B cell (primary cell): ENCODE data around the gene ATG13. TPM values are rescaled to one million over a fixed set of nuclear protein-coding genes. Genes with fewer than 3 reads are reported as not detected.

Source experiments
- ATAC-seq: fragments of 200-7000 bp; cut with Tn5 transposase; one replicate; pipeline ENCODE4 v1.10.0; 2021; ENCODE audit warnings: low read depth, mild to moderate bottlenecking, moderate number of reproducible peaks, moderate library complexity
- CTCF ChIA-PET: fragments of 350-600 bp; sonication (Branson Sonifier 250); formaldehyde crosslinking; loops from one replicate; lab custom pipeline; 2021; ENCODE audit warnings: antibody characterized with exemption, inconsistent platforms; lab: Charles Lee
- POLR2A ChIA-PET: fragments of 350-600 bp; sonication (Branson Sonifier 250); formaldehyde crosslinking; loops from one replicate; lab custom pipeline; 2021; ENCODE audit warnings: antibody characterized with exemption; lab: Charles Lee
- DNase-seq: peaks from one replicate; pipeline ENCODE4 v3.0.0; 2013
- H2AFZ ChIP-seq: 2 replicates; pipeline ENCODE4 v1.6.1; 2012; ENCODE audit warnings: mild to moderate bottlenecking, low read depth, low read length; ENCODE audit not compliant: insufficient read depth, poor library complexity, severe bottlenecking
- H3K27ac ChIP-seq, 2 donors: 1 replicate in 1 of 2; 2 replicates in 1 of 2; pipeline ENCODE4 v1.5.1; 2012 to 2013; ENCODE audit warnings: low read length in 2 of 2, mild to moderate bottlenecking in 2 of 2, moderate library complexity in 1 of 2
- H3K27me3 ChIP-seq, 4 experiments: fragments of 200-600 bp in 1 of 4; sonication (generic) in 1 of 4; replicated peaks in 1 of 4; 1 replicate in 2 of 4; 2 replicates in 2 of 4; pipeline versions ENCODE4 v1.6.1 to v1.7.0; 2013 to 2016; ENCODE audit warnings: low read length in 3 of 4, mild to moderate bottlenecking in 2 of 4, mixed read lengths in 1 of 4, moderate library complexity in 1 of 4; ENCODE audit not compliant: insufficient read depth in 4 of 4, control insufficient read depth in 3 of 4; ENCODE audit errors: control extremely low read depth in 1 of 4
- H3K36me3 ChIP-seq, 2 experiments: replicated peaks in 1 of 2; 1 replicate in 1 of 2; 2 replicates in 1 of 2; pipeline versions ENCODE4 v1.6.1 to v1.7.1; 2013; ENCODE audit warnings: low read length in 1 of 2; ENCODE audit not compliant: insufficient read depth in 2 of 2, control insufficient read depth in 1 of 2; ENCODE audit errors: control extremely low read depth in 1 of 2, extremely low read depth in 1 of 2
- H3K4me1 ChIP-seq, 2 donors: fragments of 200-600 bp in 1 of 2; sonication (generic) in 1 of 2; 1 replicate in 1 of 2; 2 replicates in 1 of 2; pipeline versions ENCODE4 v1.5.1 to v1.6.1; 2013 to 2017; ENCODE audit warnings: low read length in 2 of 2; ENCODE audit not compliant: control insufficient read depth in 2 of 2, insufficient read depth in 2 of 2
- H3K4me2 ChIP-seq: replicated peaks from 2 replicates; pipeline ENCODE3; 2012; ENCODE audit warnings: mild to moderate bottlenecking, low read depth, low read length; ENCODE audit not compliant: poor library complexity, severe bottlenecking
- H3K4me3 ChIP-seq, 5 experiments: fragments of 200-600 bp in 1 of 5; sonication (generic) in 1 of 5; 1 replicate in 3 of 5; 2 replicates in 2 of 5; pipeline versions ENCODE4 v1.5.1 to v1.7.0; 2011 to 2016; ENCODE audit warnings: low read length in 4 of 5, mild to moderate bottlenecking in 4 of 5, low read depth in 2 of 5, control low read depth in 1 of 5, moderate library complexity in 1 of 5; ENCODE audit not compliant: insufficient read depth in 1 of 5; ENCODE audit errors: control extremely low read depth in 1 of 5, extremely low read depth in 1 of 5
- H3K79me2 ChIP-seq: fragments of 200-600 bp; sonication (generic); one replicate; pipeline ENCODE4 v1.6.0; 2016; ENCODE audit warnings: low read length; ENCODE audit not compliant: control insufficient read depth, insufficient read depth
- H3K9ac ChIP-seq: fragments of 200-600 bp; sonication (generic); 2 replicates; pipeline ENCODE4 v1.6.1; 2017; ENCODE audit warnings: mild to moderate bottlenecking, low read length, moderate library complexity
- H3K9me3 ChIP-seq, 3 donors: one replicate each; pipeline versions ENCODE4 v1.6.1 to v1.7.1; 2013; ENCODE audit warnings: low read length in 2 of 3; ENCODE audit not compliant: control insufficient read depth in 2 of 3, insufficient read depth in 1 of 3; ENCODE audit errors: control extremely low read depth in 1 of 3
- H4K20me1 ChIP-seq: 2 replicates; pipeline ENCODE4 v1.6.0; 2012; ENCODE audit warnings: mild to moderate bottlenecking, low read length; ENCODE audit not compliant: insufficient read depth, control insufficient read depth, poor library complexity, severe bottlenecking
- H3K27ac Mint-ChIP-seq: one replicate; pipeline ENCODE4 v1.8.0; 2021; ENCODE audit warnings: mixed read lengths
- H3K27me3 Mint-ChIP-seq: one replicate; pipeline ENCODE4 v1.8.0; 2021; ENCODE audit warnings: mixed read lengths
- H3K4me1 Mint-ChIP-seq: one replicate; pipeline ENCODE4 v1.8.0; 2021; ENCODE audit warnings: mixed read lengths
- H3K4me3 Mint-ChIP-seq: one replicate; pipeline ENCODE4 v1.8.0; 2021; ENCODE audit warnings: mixed read lengths
- H3K9me3 Mint-ChIP-seq: one replicate; pipeline ENCODE4 v1.8.0; 2022; ENCODE audit warnings: mixed read lengths; ENCODE audit not compliant: insufficient read depth
- EZH2 ChIP-seq: IDR thresholded peaks from 2 replicates; pipeline ENCODE4 v1.6.1; 2012; ENCODE audit warnings: borderline replicate concordance, low read depth, mild to moderate bottlenecking, moderate library complexity, low read length; ENCODE audit not compliant: insufficient read depth, poor library complexity, severe bottlenecking
- WGBS: methylation state at CpG from one replicate; pipeline ENCODE4 v1.1.5; 2013; ENCODE audit warnings: missing lambda C conversion rate; ENCODE audit not compliant: insufficient coverage; 5-methylcytosine and 5-hydroxymethylcytosine counted together
- intact Hi-C: fragments of 100-400 bp; cut with micrococcal nuclease; formaldehyde crosslinking; loops from one replicate; pipeline ENCODE4 v1.10.0; 2022
- polyA plus RNA-seq: library from polyadenylated mRNA; depleted of rRNA; stranded (reverse); fragments of >200 nt; gene quantifications from 2 replicates; pipeline ENCODE4 v1.2.3, GENCODE V29; 2012
- total RNA-seq, 2 donors: library from RNA; stranded (reverse); fragments of 120-200 nt in 1 of 2; gene quantifications; 1 replicate in 1 of 2; 2 replicates in 1 of 2; pipeline versions ENCODE4 v1.2.3 to v1.2.4, GENCODE V29; 2013 to 2022
- TF ChIP-seq, protein P1 (sequence below): fragments of 200-600 bp; IDR thresholded peaks from one replicate; pipeline ENCODE4 v1.8.0; 2022; ENCODE audit warnings: antibody characterized with exemption, mild to moderate bottlenecking

ATG13 gene
- total and polyA plus RNA-seq, 2 donors (not counting 1 experiment from before 2014, with no cell fraction given) = 48.5 to 88.8 TPM

DNA sequence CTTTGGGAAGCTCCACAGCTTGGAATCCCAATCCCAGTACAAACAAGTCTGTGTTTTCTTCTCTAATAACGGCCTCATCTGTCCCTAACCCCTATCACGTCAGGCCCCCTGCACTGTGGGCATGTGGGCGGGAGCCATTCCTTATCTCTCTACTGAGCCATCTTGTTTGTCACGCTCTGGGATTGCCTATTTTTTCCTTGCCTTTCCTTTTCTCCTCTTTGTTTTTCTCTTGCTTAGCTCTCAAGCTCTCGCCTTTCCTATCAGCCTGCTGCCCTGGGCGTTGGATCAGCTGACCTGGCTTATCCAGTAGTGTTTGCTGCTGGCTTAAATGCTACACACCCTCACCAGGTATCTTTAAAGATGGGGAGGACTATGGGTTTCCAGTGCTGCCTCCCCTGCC lies 47.3 kb downstream of the ATG13 start:
- H3K9ac ChIP-seq = no peak overlapping the region
- ChIA-PET CTCF (no interaction called here), POLR2A (no interaction called here)
- Mint-ChIP-seq H3K4me3 (no peak overlapping the region), H3K27ac (no peak overlapping the region), H3K9me3 (no peaks in the 10 kb centered on the region), H3K4me1 (no peaks in the 10 kb centered on the region), H3K27me3 (no peaks in the 10 kb centered on the region)
- no peaks in the 10 kb centered on the region for H3K79me2 ChIP-seq
- H2AFZ ChIP-seq = no peak overlapping the region
- no peaks in the 10 kb centered on the region for H3K4me1 ChIP-seq
- H3K4me2 ChIP-seq = no peak overlapping the region
- TF ChIP-seq EZH2 = no peak
- TF ChIP-seq, protein P1, sequence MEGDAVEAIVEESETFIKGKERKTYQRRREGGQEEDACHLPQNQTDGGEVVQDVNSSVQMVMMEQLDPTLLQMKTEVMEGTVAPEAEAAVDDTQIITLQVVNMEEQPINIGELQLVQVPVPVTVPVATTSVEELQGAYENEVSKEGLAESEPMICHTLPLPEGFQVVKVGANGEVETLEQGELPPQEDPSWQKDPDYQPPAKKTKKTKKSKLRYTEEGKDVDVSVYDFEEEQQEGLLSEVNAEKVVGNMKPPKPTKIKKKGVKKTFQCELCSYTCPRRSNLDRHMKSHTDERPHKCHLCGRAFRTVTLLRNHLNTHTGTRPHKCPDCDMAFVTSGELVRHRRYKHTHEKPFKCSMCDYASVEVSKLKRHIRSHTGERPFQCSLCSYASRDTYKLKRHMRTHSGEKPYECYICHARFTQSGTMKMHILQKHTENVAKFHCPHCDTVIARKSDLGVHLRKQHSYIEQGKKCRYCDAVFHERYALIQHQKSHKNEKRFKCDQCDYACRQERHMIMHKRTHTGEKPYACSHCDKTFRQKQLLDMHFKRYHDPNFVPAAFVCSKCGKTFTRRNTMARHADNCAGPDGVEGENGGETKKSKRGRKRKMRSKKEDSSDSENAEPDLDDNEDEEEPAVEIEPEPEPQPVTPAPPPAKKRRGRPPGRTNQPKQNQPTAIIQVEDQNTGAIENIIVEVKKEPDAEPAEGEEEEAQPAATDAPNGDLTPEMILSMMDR = no peak
- no peak overlapping the region for H3K4me3 ChIP-seq
- intact Hi-C loops = no loop called here
- DNase-seq = no peak
- peaks cover 1 to 90% of the 10 kb centered on the region in 2 experiments for H3K36me3 ChIP-seq
- ATAC-seq = no peak
- 94% methylated on average over 4 of the region's 6 CpGs for WGBS
- no peaks in the 10 kb centered on the region for H4K20me1 ChIP-seq
- no peak overlapping the region for H3K27ac ChIP-seq
- no peaks in the 10 kb centered on the region for H3K9me3 ChIP-seq
- no peaks in the 10 kb centered on the region for H3K27me3 ChIP-seq

DNA sequence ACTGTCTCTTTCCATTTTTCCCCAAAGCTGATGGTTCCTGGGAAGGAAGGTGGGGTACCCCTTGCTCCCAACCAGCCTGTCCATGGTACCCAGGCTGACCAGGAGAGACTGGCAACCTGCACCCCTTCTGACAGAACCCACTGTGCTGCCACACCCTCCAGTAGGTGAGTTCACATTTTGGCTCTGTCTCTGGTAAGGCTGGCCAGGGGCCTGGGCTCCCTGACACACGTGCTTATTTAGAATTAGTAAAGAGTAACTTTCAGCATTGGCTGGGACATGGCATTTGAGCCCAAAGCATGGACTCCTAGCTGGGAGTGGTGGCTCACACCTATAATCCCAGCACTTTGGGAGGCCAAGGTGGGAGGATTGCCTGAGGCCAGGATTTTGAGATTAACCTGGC lies 48.0 kb downstream of the ATG13 start:
- Histone ChIP-seq H3K27ac (no peak overlapping the region), H3K4me1 (no peaks in the 10 kb centered on the region), H3K9me3 (no peaks in the 10 kb centered on the region), H3K9ac (no peak overlapping the region), H3K36me3 (peaks cover 0 to 86% of the 10 kb centered on the region in 2 experiments), H3K79me2 (no peaks in the 10 kb centered on the region), H3K27me3 (no peaks in the 10 kb centered on the region), H3K4me3 (no peak overlapping the region), H2AFZ (no peak overlapping the region), H4K20me1 (no peaks in the 10 kb centered on the region), H3K4me2 (no peak overlapping the region)
- WGBS = no CpG with 5 or more reads among the region's 1 CpG
- ATAC-seq (no peak), DNase-seq (no peak)
- Mint-ChIP-seq H3K9me3 (no peaks in the 10 kb centered on the region), H3K27ac (no peak overlapping the region), H3K4me1 (no peaks in the 10 kb centered on the region), H3K27me3 (no peaks in the 10 kb centered on the region), H3K4me3 (no peak overlapping the region)
- ChIA-PET CTCF (no interaction called here), POLR2A (no interaction called here)
- no peak for TF ChIP-seq EZH2
- TF ChIP-seq, protein P1 = no peak
- intact Hi-C loops = no loop called here
